Stimulated activated CD8-positive, alpha-beta memory T cell treated with anti-CD3 and anti-CD28 coated beads, Interleukin-12 subunit alpha, Interleukin-12 subunit beta, amount 100 ng/mL, for 4 hours (primary cell): ENCODE results near the gene CXCL17.
A peak's percentile ranks its signal among the peaks of the same experiment; 100 is the strongest.

Experiments
- DNase-seq: peaks from one replicate; pipeline ENCODE4 v3.0.0-alpha.2; 2020; ENCODE audit warnings: low read depth

Gene CXCL17

GRCh38 chr19:42397263-42398166 lies 45.2 kb downstream of the CXCL17 start:
- DNase-seq, result no peak

GRCh38 chr19:42396381-42397262 lies 46.1 kb downstream of the CXCL17 start:
- peak; percentile 88 for DNase-seq

- DNase-seq, result no peak
These were observed 48.0 kb downstream of the CXCL17 start for GRCh38 chr19:42394751-42395150.

- DNase-seq, result no peak
These were observed 50.6 kb downstream of the CXCL17 start for GRCh38 chr19:42392165-42392564.

- DNase-seq, result no peak
These were observed 52.8 kb downstream of the CXCL17 start, which contains the start of gene CNFN for GRCh38 chr19:42389899-42390298. CNFN (minus strand) TSS chr19:42390297; CDS start chr19:42389037, 1,260 bp downstream.

- DNase-seq, result no peak
These were observed 53.8 kb downstream of the CXCL17 start for GRCh38 chr19:42388851-42389489.

GRCh38 chr19:42386974-42387707 lies 55.6 kb downstream of the CXCL17 start:
- DNase-seq, result peak; percentile 36

GRCh38 chr19:42380155-42380554 lies 62.6 kb downstream of the CXCL17 start:
- no peak for DNase-seq
